Neural cell (in vitro differentiated cells): ENCODE results near the gene ANGPT4.

Experiments used
- EP300 ChIP-seq: fragments of 450-650 bp; conservative IDR thresholded peaks from 2 replicates; pipeline ENCODE4 v1.6.1; 2014; ENCODE audit warnings: antibody characterized with exemption, mild to moderate bottlenecking, moderate library complexity; ENCODE audit not compliant: poor library complexity, severe bottlenecking
- EZH2 ChIP-seq: fragments of 200-600, 300-800 bp; shearing (Covaris generic), sonication (generic); IDR thresholded peaks from 2 replicates; pipeline ENCODE4 v1.6.1; 2014; ENCODE audit warnings: antibody characterized with exemption, low read length, borderline replicate concordance, mild to moderate bottlenecking; ENCODE audit not compliant: insufficient read depth, poor library complexity, severe bottlenecking
- MXI1 ChIP-seq: fragments of 450-650 bp; conservative IDR thresholded peaks from 2 replicates; pipeline ENCODE4 v1.6.1; 2014; ENCODE audit warnings: antibody characterized with exemption, mild to moderate bottlenecking; ENCODE audit not compliant: poor library complexity, severe bottlenecking
- POLR2AphosphoS5 ChIP-seq: IDR thresholded peaks from 2 replicates; pipeline ENCODE4 v1.6.1; 2012
- RAD21 ChIP-seq: fragments of 450-650 bp; conservative IDR thresholded peaks from 2 replicates; pipeline ENCODE4 v1.6.1; 2014; ENCODE audit warnings: antibody characterized with exemption, mild to moderate bottlenecking, moderate library complexity
- SMC3 ChIP-seq: fragments of 450-650 bp; conservative IDR thresholded peaks from 2 replicates; pipeline ENCODE4 v1.6.1; 2014; ENCODE audit warnings: antibody characterized with exemption, mild to moderate bottlenecking, moderate library complexity; ENCODE audit not compliant: poor library complexity
- TAF1 ChIP-seq: IDR thresholded peaks from 2 replicates; pipeline ENCODE4 v1.6.1; 2012; ENCODE audit warnings: low read depth
- TF ChIP-seq, protein P1 (sequence below): fragments of 450-650 bp; IDR thresholded peaks from 2 replicates; pipeline ENCODE4 v1.5.1; 2014; ENCODE audit warnings: antibody characterized with exemption, mild to moderate bottlenecking, moderate library complexity; ENCODE audit not compliant: poor library complexity, severe bottlenecking
- TF ChIP-seq, protein P2 (sequence below): IDR thresholded peaks from 2 replicates; pipeline ENCODE4 v1.6.1; 2012; ENCODE audit warnings: borderline replicate concordance

DNA sequence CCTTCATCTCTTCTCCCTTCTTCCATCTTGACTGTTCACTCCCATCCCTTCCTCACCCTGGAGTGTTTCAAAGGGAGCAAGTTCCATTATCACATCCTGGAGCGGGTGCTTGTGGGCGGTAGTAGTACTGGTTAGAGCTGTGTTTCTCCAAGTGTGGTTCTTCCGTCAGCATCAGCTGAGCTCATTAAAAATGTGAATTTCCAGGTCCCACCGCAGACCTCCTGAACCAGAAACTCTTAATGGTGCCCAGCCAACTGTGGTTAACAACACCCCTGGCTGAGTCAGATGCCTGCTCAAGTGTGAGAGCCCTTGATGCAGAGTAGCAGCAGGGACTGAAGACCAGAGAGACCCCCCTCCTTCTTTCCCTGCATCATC lies 24.4 kb downstream of the ANGPT4 start:
- no peak for TF ChIP-seq RAD21
- TF ChIP-seq, protein P1, sequence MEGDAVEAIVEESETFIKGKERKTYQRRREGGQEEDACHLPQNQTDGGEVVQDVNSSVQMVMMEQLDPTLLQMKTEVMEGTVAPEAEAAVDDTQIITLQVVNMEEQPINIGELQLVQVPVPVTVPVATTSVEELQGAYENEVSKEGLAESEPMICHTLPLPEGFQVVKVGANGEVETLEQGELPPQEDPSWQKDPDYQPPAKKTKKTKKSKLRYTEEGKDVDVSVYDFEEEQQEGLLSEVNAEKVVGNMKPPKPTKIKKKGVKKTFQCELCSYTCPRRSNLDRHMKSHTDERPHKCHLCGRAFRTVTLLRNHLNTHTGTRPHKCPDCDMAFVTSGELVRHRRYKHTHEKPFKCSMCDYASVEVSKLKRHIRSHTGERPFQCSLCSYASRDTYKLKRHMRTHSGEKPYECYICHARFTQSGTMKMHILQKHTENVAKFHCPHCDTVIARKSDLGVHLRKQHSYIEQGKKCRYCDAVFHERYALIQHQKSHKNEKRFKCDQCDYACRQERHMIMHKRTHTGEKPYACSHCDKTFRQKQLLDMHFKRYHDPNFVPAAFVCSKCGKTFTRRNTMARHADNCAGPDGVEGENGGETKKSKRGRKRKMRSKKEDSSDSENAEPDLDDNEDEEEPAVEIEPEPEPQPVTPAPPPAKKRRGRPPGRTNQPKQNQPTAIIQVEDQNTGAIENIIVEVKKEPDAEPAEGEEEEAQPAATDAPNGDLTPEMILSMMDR = no peak
- no peak for TF ChIP-seq EZH2
- no peak for TF ChIP-seq POLR2AphosphoS5
- TF ChIP-seq, protein P2, sequence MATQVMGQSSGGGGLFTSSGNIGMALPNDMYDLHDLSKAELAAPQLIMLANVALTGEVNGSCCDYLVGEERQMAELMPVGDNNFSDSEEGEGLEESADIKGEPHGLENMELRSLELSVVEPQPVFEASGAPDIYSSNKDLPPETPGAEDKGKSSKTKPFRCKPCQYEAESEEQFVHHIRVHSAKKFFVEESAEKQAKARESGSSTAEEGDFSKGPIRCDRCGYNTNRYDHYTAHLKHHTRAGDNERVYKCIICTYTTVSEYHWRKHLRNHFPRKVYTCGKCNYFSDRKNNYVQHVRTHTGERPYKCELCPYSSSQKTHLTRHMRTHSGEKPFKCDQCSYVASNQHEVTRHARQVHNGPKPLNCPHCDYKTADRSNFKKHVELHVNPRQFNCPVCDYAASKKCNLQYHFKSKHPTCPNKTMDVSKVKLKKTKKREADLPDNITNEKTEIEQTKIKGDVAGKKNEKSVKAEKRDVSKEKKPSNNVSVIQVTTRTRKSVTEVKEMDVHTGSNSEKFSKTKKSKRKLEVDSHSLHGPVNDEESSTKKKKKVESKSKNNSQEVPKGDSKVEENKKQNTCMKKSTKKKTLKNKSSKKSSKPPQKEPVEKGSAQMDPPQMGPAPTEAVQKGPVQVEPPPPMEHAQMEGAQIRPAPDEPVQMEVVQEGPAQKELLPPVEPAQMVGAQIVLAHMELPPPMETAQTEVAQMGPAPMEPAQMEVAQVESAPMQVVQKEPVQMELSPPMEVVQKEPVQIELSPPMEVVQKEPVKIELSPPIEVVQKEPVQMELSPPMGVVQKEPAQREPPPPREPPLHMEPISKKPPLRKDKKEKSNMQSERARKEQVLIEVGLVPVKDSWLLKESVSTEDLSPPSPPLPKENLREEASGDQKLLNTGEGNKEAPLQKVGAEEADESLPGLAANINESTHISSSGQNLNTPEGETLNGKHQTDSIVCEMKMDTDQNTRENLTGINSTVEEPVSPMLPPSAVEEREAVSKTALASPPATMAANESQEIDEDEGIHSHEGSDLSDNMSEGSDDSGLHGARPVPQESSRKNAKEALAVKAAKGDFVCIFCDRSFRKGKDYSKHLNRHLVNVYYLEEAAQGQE = no peak
- TF ChIP-seq EP300 = no peak
- no peak for TF ChIP-seq MXI1
- TF ChIP-seq SMC3 = no peak
- no peak for TF ChIP-seq TAF1
